GM12892 (cell line): Measurements from ENCODE around the gene HBEGF.

Source experiments
- POLR2A ChIP-seq: IDR thresholded peaks from 2 replicates; pipeline ENCODE4 v1.6.1; 2011; ENCODE audit warnings: low read depth, low read length, control low read depth
- TAF1 ChIP-seq: IDR thresholded peaks from 2 replicates; pipeline ENCODE4 v1.6.1; 2011; ENCODE audit warnings: low read depth, mild to moderate bottlenecking, control low read depth, low read length, borderline replicate concordance

- TF ChIP-seq TAF1 (no peak), POLR2A (no peak)
These were observed 15.5 kb upstream of the HBEGF start for GRCh38 chr5:140361901-140362300.
